NCI-H1417 (cell line): ENCODE data around the gene ELAC1.
"Not testable (repeated sequence)": the region's sequence is repeated elsewhere in the genome, so short reads cannot be mapped to it uniquely, and the experiment has no call there.

Experiments
- DNase-seq, 3 experiments: peaks; one replicate each; lab custom pipeline; 2025; lab: John Stamatoyannopoulos, UW

Gene ELAC1

DNA sequence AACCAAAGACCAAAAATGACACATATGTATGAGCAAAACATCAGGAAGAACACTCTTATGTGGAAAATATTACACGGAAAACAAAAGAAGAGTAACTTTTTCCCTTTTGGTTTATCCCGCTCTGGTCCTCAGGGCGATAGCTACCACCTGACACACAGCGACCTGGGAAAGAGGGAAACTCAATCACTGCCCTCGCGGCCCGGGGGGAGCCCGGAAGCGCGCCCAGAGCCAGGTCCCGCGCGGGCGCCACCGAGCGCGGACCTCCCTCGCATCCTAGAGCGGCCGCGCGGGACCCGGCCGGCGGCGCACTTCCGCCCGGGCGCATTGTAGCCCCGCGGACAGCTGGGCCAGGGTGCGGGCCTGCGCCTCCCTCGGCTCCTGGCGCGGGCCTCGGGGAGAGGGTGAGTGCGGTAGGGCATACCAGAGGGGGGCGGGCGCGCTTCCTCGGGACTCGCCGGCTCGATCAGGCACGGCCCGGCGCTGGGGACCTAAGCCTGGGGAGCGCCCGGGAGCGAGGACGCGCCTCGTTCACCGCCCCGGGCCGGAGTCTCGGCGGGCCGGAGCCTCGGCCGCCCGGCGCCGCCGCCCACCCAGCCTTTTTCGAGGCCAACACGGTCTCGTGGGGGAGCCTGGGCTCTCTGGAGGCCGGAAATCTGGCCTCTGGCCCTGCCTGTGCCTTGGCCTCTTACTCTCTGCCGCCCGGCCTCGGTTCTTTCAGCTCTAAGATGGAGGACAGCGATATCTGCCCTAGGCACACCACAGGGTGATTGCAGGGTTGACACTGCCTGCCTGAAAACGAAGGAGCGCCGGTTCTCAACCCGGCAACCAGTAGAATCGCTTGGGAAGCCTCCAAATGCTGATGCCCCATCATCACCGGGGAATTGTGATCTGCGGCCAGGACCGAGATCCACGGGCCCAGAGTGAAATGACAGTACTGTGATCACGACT is at the start of gene ELAC1:
TSS of gene ELAC1 (plus strand) at position 327 of the 948 bp plus-strand sequence. CDS start 6,365 bp downstream, outside the sequence.
- peak; percentile 87 to 97 (median 95) for DNase-seq

DNA sequence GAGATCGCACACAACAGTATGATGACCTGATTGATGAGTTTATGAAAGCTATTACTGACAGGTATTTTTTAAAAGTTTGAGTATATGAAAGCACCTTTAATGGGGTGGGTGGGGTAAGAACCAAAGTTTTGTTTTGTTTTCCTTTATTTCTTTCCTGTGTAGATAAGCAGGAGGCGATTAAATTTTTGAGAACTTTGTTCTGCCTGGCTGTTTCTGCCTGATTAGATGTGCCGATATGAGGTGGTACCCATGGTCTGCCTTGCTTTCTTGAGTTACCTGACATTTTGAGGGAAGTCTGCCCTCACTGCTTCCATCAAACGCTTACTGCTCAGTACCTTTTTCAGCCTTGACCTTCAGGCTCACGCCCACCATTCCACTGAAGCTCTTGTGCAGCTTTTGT is 49.7 kb upstream of the ELAC1 start:
- DNase-seq = no peak

DNA sequence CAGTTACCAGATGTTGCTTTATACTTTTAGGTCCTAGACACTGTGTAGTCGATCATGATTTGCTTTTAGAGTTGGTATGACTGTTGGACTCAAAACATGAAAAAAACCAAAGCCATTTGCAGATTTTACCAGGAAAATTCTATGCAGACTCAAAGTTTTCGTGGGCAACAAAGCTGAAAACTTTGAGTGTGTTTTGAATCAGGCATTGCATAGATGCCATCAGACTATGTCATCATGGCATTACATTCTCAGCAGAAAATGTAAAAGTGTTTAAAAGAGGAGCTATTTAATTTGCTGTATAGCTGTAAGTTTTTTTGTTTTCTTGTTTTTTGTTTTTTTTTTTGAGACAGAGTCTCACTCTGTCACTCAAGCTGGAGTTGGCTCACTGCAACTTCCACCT is 43.5 kb upstream of the ELAC1 start:
- no peak for DNase-seq

DNA sequence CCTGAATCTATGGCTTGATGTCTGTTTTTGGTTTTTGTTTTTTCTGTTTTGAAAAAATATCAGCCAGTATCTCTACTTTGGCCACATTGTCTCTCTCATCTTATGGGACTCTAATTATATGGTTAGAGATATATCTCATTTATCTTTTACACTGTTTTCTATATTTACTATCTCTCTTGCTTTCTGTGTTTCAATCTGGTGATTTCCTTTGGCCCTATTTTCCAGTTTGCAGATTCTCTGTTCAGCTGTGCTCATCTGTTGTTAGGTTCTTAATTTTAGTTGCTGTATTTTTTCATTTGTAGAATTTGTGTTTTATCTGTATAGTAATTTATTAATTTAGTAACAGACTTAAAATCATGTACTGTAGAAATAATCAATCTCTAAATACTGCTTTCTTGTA is 41.3 kb upstream of the ELAC1 start:
- DNase-seq = no peak

DNA sequence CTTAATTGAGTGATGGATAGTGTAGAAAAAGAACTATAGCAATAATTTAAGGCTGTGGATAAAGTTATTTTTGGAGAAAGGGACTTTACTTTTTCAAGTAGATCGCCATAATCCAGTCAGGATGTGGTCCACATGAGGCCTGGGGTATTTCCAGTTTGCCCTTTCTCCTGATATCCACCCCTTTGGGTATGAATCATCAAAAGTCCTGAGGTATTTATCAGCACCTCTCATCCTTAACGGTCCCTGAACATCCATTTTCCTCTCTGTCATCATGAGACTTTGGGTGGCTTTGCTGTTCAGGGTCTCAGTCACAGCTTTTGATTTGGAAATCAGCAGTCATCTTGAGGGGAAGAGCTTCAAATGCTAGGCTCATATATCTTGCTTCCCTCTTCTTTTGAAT is 39.3 kb upstream of the ELAC1 start:
- no peak for DNase-seq

DNA sequence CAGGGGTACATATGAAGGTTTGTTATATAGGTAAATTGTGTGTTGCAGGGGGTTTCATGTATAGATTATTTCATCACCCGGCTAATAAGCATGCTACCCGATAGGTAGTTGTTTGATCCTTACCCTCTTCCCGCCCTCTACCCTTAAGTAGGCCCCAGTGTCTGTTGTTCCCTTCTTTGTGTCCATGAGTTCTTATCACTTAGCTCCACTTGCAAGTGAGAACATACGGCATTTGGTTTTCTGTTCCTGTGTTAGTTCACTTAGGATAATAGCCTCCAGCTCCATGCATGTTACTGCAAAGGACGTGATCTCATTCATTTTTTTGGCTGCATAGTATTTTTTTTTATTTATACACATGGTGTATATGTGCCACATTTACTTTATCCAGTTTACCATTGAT is 34.2 kb upstream of the ELAC1 start:
- DNase-seq = no peak

- no peak for DNase-seq
Measured at GRCh38 chr18:50934545-50935211, 33.2 kb upstream of the ELAC1 start.

GRCh38 chr18:50935493-50936191 is 32.2 kb upstream of the ELAC1 start:
- DNase-seq = no peak

DNA sequence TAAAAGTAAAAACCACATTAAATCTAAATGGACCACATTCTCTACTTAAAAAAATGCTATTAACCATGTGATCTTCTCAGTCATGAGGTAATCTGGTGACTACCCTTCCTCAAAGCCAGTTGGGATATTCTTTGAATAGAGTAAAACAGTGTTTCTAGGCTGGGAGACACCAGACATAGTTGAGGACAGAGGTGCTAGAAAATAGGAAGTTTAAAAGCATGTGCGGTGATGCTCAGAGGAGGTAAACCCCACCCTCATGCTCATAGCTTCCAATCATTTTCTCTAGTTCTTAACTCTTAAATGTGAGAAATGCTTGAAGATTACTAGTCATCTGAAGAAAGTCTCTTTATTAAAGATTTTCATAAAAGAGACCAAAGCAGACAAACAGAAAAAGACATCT is 30.7 kb upstream of the ELAC1 start:
- no peak for DNase-seq

DNA sequence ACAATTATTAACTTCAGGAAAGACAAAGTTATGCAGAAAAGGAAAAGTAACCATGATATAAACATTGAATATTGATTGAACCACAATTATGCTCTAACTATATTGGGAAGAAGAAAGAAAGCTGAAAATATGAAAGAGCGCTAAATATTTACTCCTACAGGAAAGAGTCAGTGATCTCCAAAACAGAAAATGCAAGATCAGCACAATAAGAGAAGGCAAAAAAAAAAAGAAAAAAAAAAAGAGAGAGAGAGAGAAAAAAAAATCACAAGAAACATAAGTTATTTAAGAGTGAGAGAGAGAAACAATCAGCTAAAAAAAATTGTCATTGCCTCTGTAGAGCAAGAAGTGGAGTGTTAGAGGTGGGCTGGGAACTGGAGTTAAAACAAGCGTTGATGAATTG is 28.9 kb upstream of the ELAC1 start:
- DNase-seq = no peak

- no peak for DNase-seq
Measured at GRCh38 chr18:50944245-50944932, 23.5 kb upstream of the ELAC1 start.

GRCh38 chr18:50945918-50946317 is 21.9 kb upstream of the ELAC1 start:
- DNase-seq = not testable (repeated sequence)

DNA sequence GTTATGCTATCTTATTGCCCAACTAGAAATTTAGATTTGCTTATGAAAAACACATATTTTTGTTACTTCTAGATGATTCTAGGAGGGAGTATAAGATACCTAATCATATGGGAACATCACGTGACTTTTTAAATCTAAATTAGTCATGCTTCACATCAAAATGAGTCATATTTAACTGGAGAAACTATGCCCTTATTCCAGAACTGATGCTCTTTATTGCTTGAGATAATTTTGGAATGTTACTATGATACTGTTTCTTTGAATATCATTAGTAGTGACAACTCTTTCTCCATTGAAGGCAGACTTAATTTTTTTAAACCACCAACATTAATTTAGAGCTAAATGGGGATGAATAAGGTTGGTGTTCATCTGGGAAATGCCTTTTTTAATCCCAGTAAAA is 19.9 kb upstream of the ELAC1 start:
- DNase-seq = no peak

DNA sequence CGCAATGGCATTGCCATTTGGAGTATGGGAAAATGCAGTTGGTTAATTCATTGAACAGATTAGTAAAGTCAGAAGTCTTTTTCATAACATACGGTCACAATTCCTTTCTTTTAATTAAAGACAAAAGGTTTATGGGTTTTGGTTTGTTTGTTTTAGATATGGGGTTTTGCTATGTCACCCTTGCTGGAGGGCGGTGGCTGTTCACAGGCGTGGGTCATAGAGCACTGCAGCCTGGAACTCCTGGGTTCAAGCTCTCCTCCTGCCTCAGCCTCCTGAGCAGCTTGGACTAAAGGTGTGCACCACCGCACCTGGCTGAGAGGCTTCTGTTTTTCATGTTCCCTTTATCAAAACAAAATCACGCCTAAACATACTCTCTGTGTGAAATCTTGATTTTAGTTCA is 18.7 kb upstream of the ELAC1 start:
- DNase-seq = no peak

DNA sequence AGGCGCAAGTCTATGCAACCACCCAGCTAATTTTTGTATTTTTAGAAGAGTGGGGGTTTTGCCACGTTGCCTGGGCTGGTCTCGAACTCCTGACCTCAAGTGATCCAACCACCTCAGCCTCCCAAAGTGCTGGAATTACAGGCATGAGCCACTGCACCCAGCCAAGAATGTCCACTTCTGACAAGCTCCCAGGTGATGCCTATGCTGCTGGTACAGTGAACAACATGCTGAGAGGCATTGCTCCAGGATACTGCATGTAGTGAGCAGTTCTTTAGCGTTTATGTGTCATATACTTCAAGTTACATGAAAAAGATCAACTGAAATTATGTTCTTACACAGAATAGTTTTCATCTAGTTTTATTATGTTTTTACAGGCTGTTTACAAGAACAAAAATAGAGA is 17.2 kb upstream of the ELAC1 start:
- DNase-seq = no peak

- DNase-seq = no peak
Measured at GRCh38 chr18:50953822-50954221, 14.0 kb upstream of the ELAC1 start.

- DNase-seq = no peak
Measured at GRCh38 chr18:50955253-50955652, 12.6 kb upstream of the ELAC1 start.

DNA sequence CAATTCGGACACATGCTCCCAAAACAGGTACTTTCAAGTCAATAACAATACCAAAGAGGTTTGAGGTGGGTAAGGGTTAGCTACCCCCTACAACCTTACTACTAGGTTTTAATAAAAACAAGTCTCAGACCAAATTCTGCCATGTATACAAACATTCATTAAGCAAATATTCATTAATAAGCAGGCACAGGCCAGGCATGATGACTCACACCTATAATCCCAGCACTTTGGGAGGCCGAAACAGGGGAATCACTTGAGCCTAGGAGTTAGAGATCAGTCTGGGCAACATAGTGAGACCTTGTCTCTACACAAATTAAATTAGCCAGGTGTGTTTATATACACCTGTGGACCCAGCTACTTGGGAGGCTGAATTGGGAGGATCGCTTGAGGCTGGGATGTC is 11.7 kb upstream of the ELAC1 start:
- no peak for DNase-seq

- DNase-seq = no peak
Measured at GRCh38 chr18:50961974-50962373, 5.9 kb upstream of the ELAC1 start.

DNA sequence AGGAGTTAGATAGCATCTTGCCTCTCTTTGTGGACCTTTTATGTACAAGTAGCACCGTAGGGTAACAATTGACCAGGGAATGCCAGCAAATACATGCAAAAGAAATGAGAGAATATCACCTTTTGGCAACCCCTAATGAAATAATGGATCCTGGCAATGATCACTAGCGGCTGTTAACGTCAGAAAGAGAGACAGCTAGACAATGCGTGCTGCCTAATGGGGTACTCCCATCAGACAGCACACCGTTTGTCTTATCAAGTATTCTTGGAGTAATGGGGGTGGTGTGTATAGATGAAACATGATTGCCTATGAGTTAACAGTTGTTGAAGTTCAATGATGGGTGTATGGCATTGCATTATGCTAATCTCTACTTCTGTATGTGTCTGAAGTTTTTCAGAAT is 1.6 kb downstream of the ELAC1 start:
- DNase-seq = peak in 1 of 3 experiments; percentile 59

GRCh38 chr18:50970006-50970405 is 2.2 kb downstream of the ELAC1 start:
- peak in 2 of 3 experiments; percentile 54 to 82 for DNase-seq

DNA sequence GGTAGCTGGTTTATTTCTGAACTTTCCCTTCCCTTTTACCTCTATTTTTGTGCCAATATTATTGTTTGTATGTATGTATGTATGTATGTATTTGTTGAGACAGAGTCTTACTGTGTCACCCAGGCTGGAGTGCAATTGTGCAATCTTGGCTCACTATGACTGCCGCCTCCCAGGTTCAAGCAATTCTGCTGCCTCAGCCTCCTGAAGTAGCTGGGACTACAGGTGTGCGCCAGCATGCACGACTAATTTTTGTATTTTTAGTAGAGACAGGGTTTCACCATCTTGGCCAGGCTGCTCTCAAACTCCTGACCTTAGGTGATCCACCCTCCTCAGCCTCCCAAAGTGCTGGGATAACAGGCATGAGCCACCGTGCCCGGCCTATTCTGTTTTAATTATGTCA is 4.6 kb downstream of the ELAC1 start:
- DNase-seq = not testable (repeated sequence)
